Amygdala (tissue), 56 donors: ENCODE measurements around the gene C12orf50.
"Not testable (repeated sequence)": the region's sequence is repeated elsewhere in the genome, so short reads cannot be mapped to it uniquely, and the experiment has no call there.

Experiments
- DNase-seq, 56 donors: peaks; one replicate each; lab custom pipeline; 2025; lab: John Stamatoyannopoulos, UW

C12orf50 gene

GRCh38 chr12:87991483-87991882 is 37.7 kb downstream of the C12orf50 start:
- DNase-seq = no peak

- DNase-seq = no peak
Observed at GRCh38 chr12:87988534-87988933, 40.7 kb downstream of the C12orf50 start.

- no peak for DNase-seq
Observed at GRCh38 chr12:87985069-87985675, 44.0 kb downstream of the C12orf50 start.

GRCh38 chr12:87982208-87982607 is 47.0 kb downstream of the C12orf50 start:
- DNase-seq = no peak

- DNase-seq = no peak
Observed at GRCh38 chr12:87981495-87981894, 47.7 kb downstream of the C12orf50 start.

GRCh38 chr12:87975879-87976278 is 53.3 kb downstream of the C12orf50 start:
- no peak for DNase-seq

GRCh38 chr12:87967871-87968270 is 61.3 kb downstream of the C12orf50 start:
- DNase-seq = peak in 3 of 56 donors; percentile 0 to 5 (median 1)

GRCh38 chr12:87960566-87960965 is 68.6 kb downstream of the C12orf50 start:
- DNase-seq = no peak

GRCh38 chr12:87954028-87954427 is 75.2 kb downstream of the C12orf50 start:
- not testable (repeated sequence) for DNase-seq

- peak in 3 of 56 donors; percentile 2 to 7 (median 6) for DNase-seq
Observed at GRCh38 chr12:87953256-87953860, 75.8 kb downstream of the C12orf50 start.

GRCh38 chr12:87952850-87953249 is 76.4 kb downstream of the C12orf50 start:
- no peak for DNase-seq

- no peak for DNase-seq
Observed at GRCh38 chr12:87952223-87952622, 77.0 kb downstream of the C12orf50 start.

- DNase-seq = no peak
Observed at GRCh38 chr12:87943762-87944161, 85.4 kb downstream of the C12orf50 start.

GRCh38 chr12:87943023-87943422 is 86.2 kb downstream of the C12orf50 start:
- no peak for DNase-seq

- DNase-seq = no peak
Observed at GRCh38 chr12:87939182-87939581, 90.0 kb downstream of the C12orf50 start.

- no peak for DNase-seq
Observed at GRCh38 chr12:87935216-87935615, 94.0 kb downstream of the C12orf50 start.

- DNase-seq = no peak
Observed at GRCh38 chr12:87933991-87934390, 95.2 kb downstream of the C12orf50 start.

- no peak for DNase-seq
Observed at GRCh38 chr12:87931812-87932211, 97.4 kb downstream of the C12orf50 start.

- DNase-seq = peak in 1 of 56 donors; percentile 1
Observed at GRCh38 chr12:87930627-87931026, 98.6 kb downstream of the C12orf50 start.
